Aorta (tissue), 5 donors: ENCODE results near the gene RRM1. TPM values are rescaled to one million over a fixed set of nuclear protein-coding genes. Genes with fewer than 3 reads are reported as not detected.

Experiments used
- ATAC-seq: fragments of 200-7000 bp; cut with Tn5 transposase; one replicate; pipeline ENCODE4 v1.9.1; 2022; ENCODE audit warnings: moderate library complexity; ENCODE audit not compliant: low FRiP score
- DNase-seq, 2 donors: peaks; one replicate each; pipeline ENCODE4 v3.0.0-alpha.2; 2020
- H3K27ac ChIP-seq, 2 donors: one replicate each; pipeline ENCODE4 v1.5.1; 2013; ENCODE audit warnings: low read length in 2 of 2, mild to moderate bottlenecking in 2 of 2, moderate library complexity in 2 of 2, control low read depth in 1 of 2, inconsistent platforms in 1 of 2, low read depth in 1 of 2
- H3K27me3 ChIP-seq, 2 donors: one replicate each; pipeline ENCODE4 v1.6.1; 2013; ENCODE audit warnings: control low read depth in 1 of 2, low read length in 1 of 2, mild to moderate bottlenecking in 1 of 2, moderate library complexity in 1 of 2; ENCODE audit not compliant: insufficient read depth in 2 of 2, control insufficient read depth in 1 of 2
- H3K36me3 ChIP-seq, 2 donors: one replicate each; pipeline ENCODE4 v1.6.1; 2013; ENCODE audit warnings: control low read depth in 1 of 2, low read length in 1 of 2, mild to moderate bottlenecking in 1 of 2; ENCODE audit not compliant: insufficient read depth in 2 of 2, control insufficient read depth in 1 of 2
- H3K4me1 ChIP-seq, 2 donors: one replicate each; pipeline ENCODE4 v1.6.1; 2013; ENCODE audit warnings: low read length in 2 of 2, control low read depth in 1 of 2, mild to moderate bottlenecking in 1 of 2, moderate library complexity in 1 of 2; ENCODE audit not compliant: insufficient read depth in 2 of 2, control insufficient read depth in 1 of 2
- H3K4me3 ChIP-seq, 2 donors: one replicate each; pipeline ENCODE4 v1.5.1; 2013; ENCODE audit warnings: low read length in 2 of 2, control low read depth in 1 of 2, mild to moderate bottlenecking in 1 of 2
- H3K9me3 ChIP-seq: one replicate; pipeline ENCODE4 v1.6.1; 2013; ENCODE audit warnings: mild to moderate bottlenecking, low read length; ENCODE audit not compliant: control insufficient read depth
- WGBS, 2 donors: extraction: QIAGEN DNeasy Blood & Tissue Kit; methylation state at CpG; one replicate each; pipeline ENCODE4 v1.1.7; 2013; 5-methylcytosine and 5-hydroxymethylcytosine counted together
- intact Hi-C, 2 donors: fragments of 100-400 bp; cut with DNase I; formaldehyde crosslinking; loops; one replicate each; pipeline versions ENCODE4 v1.14.2 to v1.15.0; 2022
- polyA plus RNA-seq, 2 donors: library from polyadenylated mRNA; stranded (reverse); fragments of 200-250 nt; gene quantifications; one replicate each; pipeline ENCODE4 v1.2.3, GENCODE V29; 2013
- total RNA-seq, 2 donors: library from RNA; stranded (reverse); fragmentation: NEBNext Ultra II Directional; extraction: Animal tissue kit (Norgen Biotek cat#: 25700); gene quantifications; one replicate each; pipeline ENCODE4 v1.2.1, GENCODE V29; 2021
- donor health status: healthy with polysubstance abuse.
- donor health status: Bipolar disorder and iron deficiency.
- donor health status: DM: no; HTN: no; CAD: no.
- donor health status: DM: no; HTN: no; CAD: no.
- donor health status: DM: yes; HTN: yes; CAD: no.

The RRM1 gene
- total and polyA plus RNA-seq, 4 donors, result 17.0 to 33.5 (median 21.7) TPM

DNA sequence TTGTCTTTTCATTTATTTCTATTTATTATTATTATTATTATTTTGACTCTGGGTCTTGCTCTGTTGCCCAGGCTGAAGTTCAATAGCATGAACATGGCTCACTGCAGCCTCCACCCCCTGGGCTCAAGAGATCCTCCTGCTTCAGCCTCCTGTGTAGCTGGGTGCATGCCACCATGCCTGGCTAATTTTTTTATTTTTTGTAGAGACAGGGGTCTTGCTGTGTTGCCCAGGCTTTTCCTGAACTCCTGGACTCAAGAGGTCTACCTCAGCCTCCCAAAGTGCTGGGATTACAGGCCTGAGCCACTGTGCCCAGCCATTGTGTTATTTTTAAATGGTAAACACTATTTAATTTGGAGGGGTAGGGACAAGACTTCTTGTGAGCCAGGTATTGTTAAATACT is 23.3 kb upstream of the RRM1 start:
- DNase-seq, result no peak
- intact Hi-C loops, result no loop called here
- no peaks in the 10 kb centered on the region for H3K4me1 ChIP-seq

DNA sequence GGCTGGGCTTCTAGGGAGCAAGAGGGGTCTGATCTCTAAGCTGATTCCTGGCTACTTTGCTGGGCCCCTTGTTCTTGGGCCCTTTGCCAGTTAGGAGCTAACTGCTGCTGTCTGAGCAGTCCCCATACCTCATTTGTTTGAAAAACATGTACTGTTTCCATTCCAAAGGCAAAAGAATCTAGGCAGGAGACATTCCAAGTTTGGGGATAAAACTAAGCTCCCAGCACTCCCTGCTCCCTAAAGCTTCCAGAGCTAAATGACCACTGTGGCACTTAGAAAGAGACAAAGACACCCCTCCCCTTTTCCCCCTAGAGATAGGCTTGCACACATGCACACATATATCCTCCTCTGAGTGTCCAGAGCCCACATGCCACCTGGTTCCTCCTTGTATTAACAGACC is 22.7 kb upstream of the RRM1 start:
- no peak overlapping the region for H3K27ac ChIP-seq
- no peaks in the 10 kb centered on the region for H3K9me3 ChIP-seq
- H3K36me3 ChIP-seq, result no peaks in the 10 kb centered on the region
- DNase-seq (no peak), ATAC-seq (no peak)
- intact Hi-C loops, result loop anchor here (1.0 kb wide), 2 partner anchors 219 to 223 kb away; no protein-coding TSS in a partner anchor
- H3K27me3 ChIP-seq, result no peaks in the 10 kb centered on the region
- H3K4me1 ChIP-seq, result no peaks in the 10 kb centered on the region
- H3K4me3 ChIP-seq, result no peak overlapping the region

More for the DNA sequence above, 23.3 kb upstream of the RRM1 start:
- no peak overlapping the region for H3K27ac ChIP-seq
- ATAC-seq, result no peak
- H3K27me3 ChIP-seq, result no peaks in the 10 kb centered on the region
- H3K9me3 ChIP-seq, result no peaks in the 10 kb centered on the region
- H3K4me3 ChIP-seq, result no peak overlapping the region
- no peaks in the 10 kb centered on the region for H3K36me3 ChIP-seq

DNA sequence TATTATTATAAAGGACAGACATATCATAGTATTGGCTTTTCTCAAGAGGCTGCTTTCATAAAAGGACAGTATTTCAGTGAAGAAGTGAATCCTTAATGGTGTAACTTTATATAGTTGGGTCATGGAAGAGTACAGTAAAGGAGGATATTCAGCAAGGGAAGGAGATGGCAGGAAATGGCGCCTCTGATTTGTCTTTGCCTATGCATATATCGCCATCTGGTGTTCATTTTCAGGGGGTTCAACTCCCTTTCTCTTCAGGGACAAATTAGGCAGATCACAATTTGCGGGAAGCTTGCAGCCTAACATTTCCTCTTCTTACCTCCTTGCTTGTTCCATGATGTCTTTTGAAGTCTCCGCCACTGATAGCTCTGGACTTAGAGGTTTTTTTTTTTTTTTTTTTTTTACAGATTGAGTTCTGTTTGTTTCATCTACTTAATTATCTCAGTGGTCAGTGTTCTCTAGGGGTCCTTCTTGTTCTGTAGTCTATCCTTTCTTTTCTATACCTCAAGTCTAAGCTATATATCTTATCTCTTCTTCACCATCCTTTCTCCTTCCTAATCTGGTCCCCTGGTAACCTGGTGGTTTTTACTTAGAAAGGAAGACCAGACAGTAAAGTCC is 21.8 kb upstream of the RRM1 start:
- DNase-seq, result no peak
- Histone ChIP-seq H3K36me3 (no peaks in the 10 kb centered on the region), H3K4me3 (no peak overlapping the region), H3K27ac (no peak overlapping the region), H3K9me3 (no peaks in the 10 kb centered on the region), H3K27me3 (no peaks in the 10 kb centered on the region), H3K4me1 (no peaks in the 10 kb centered on the region)
- ATAC-seq, result peak; percentile 90
- 9 to 18% methylated on average over 4 of the region's 4 CpGs for WGBS, 2 donors
- intact Hi-C loops, result loop anchor here (1.0 kb wide), 2 partner anchors 219 to 223 kb away; no protein-coding TSS in a partner anchor

DNA sequence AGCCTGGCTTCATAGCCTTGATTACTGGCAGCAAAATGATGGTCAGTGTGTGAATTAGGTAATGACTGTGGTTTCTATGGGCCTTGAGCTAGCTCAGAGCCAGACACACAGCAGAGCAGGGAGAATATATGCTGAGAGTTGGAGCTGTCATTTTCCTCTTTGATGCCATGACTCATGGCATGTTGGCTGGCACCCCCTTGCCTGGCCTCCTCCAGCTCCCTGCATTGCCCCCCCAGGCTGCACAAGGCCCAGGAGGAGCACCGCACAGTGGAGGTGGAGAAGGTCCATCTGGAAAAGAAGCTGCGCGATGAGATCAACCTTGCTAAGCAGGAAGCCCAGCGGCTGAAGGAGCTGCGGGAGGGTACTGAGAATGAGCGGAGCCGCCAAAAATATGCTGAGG is 20.3 kb upstream of the RRM1 start:
- 83 to 88% methylated on average over 7 of the region's 7 CpGs for WGBS, 2 donors
- no peaks in the 10 kb centered on the region for H3K4me1 ChIP-seq
- DNase-seq (no peak), ATAC-seq (no peak)
- H3K9me3 ChIP-seq, result no peaks in the 10 kb centered on the region
- no peaks in the 10 kb centered on the region for H3K27me3 ChIP-seq
- intact Hi-C loops, result no loop called here
- no peaks in the 10 kb centered on the region for H3K36me3 ChIP-seq
- H3K27ac ChIP-seq, result no peak overlapping the region
- H3K4me3 ChIP-seq, result no peak overlapping the region

DNA sequence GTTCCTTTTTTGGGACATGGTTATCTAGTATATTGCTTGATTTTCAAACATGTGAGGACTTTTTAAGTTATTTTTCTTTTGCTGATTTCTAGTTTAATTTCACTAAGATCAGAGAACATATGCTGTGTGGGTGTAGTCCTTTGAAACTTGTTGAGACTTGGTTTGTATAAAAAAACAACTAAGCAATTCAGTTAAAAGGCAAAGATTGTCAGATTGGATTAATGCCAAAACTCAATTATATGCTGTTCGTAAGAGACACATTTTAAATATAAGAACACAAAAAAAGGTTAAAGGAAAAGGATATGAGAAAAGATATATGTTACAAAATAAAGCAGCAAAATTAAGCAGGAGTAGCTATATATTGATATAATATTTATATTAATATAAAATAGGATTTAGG is 17.8 kb upstream of the RRM1 start:
- no peak overlapping the region for H3K4me3 ChIP-seq
- 62 to 70% methylated on average over 1 of the region's 1 CpG for WGBS, 2 donors

DNA sequence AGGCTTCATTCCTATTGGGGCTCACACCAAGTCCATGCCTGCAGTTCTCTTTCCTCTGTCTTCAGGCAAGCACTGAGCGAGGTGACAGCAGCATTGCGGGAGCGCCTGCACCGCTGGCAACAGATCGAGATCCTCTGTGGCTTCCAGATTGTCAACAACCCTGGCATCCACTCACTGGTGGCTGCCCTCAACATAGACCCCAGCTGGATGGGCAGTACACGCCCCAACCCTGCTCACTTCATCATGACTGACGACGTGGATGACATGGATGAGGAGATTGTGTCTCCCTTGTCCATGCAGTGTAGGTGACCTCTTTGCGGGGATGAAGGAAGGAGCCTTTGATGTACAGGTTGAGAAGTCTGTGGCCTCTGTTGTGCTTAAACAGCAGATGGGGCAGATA is 11.4 kb upstream of the RRM1 start:
- intact Hi-C loops, result no loop called here
- Histone ChIP-seq H3K27ac (no peak overlapping the region), H3K9me3 (no peaks in the 10 kb centered on the region), H3K4me1 (no peaks in the 10 kb centered on the region), H3K4me3 (no peak overlapping the region), H3K36me3 (peaks cover 5 to 7% of the 10 kb centered on the region in 2 donors), H3K27me3 (no peaks in the 10 kb centered on the region)
- ATAC-seq (no peak), DNase-seq (no peak)
- WGBS, 2 donors, result 83 to 84% methylated on average over 9 of the region's 9 CpGs

More for the DNA sequence above, 17.8 kb upstream of the RRM1 start:
- peaks cover 1 to 2% of the 10 kb centered on the region in 2 donors for H3K36me3 ChIP-seq
- DNase-seq, result no peak
- intact Hi-C loops, result no loop called here
- H3K9me3 ChIP-seq, result no peaks in the 10 kb centered on the region
- no peak overlapping the region for H3K27ac ChIP-seq
- no peaks in the 10 kb centered on the region for H3K4me1 ChIP-seq
- no peak for ATAC-seq
- no peaks in the 10 kb centered on the region for H3K27me3 ChIP-seq

DNA sequence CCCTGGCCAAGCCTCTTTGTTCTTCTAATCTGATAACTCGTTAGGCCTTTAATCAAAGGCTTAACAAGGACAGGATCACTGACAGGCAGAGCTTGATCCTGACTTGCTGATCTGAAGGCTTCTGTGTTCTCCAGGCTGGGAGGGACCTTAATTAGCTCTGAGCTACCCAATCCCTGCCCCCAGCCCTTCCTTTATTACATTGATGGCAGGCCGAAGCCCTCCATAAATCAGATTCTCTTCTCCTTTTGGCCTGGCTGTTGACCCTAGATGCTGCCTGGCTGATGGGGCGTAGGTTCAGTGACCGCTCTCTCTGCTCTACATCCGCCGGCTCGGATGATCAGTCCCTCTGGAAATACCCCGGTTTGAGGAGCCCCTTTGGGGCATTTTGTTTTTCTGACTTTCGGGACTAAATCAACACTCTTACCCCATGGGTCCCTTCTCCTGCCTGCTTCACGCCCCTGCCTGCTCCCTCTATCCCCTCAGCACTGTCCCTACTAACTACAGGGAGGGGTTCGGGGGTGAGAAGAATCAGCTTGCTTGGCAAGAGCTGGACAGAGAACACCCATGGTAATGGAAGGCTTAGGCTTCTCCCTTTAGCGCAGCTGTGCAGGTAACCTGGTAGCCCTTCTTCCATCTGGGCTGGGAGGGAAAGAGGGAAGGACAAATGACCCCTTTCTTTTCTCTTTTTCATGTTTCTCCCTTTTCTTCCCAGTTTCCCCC is 10.0 kb upstream of the RRM1 start:
- no peak for ATAC-seq
- DNase-seq, result no peak
- no peak overlapping the region for H3K4me3 ChIP-seq
- 76 to 81% methylated on average over 12 of the region's 12 CpGs for WGBS, 2 donors
- no peaks in the 10 kb centered on the region for H3K4me1 ChIP-seq
- peaks cover 5 to 7% of the 10 kb centered on the region in 2 donors for H3K36me3 ChIP-seq
- no peaks in the 10 kb centered on the region for H3K9me3 ChIP-seq
- H3K27me3 ChIP-seq, result no peaks in the 10 kb centered on the region
- intact Hi-C loops, result no loop called here
- H3K27ac ChIP-seq, result no peak overlapping the region

DNA sequence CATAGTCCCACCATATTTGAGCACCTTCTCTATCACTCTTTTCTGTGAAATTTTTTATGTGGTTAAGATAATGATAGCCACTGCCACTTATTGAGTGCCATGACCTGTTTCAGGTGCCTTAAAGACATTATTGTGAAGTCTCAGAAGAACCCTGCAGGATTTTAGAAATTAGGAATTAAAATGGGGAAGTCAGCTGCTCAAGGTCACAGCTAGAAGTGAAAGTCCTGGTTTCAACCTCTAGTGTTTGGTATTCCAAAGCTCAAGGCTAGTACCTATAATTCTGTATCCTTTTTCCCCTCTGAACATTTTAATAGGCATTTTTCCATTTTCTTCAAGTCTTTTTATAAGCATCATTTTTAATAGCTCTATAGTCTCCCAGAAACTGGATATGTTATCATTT is 9.0 kb upstream of the RRM1 start:
- intact Hi-C loops, result no loop called here
- Histone ChIP-seq H3K4me3 (no peak overlapping the region), H3K36me3 (peaks cover 5 to 7% of the 10 kb centered on the region in 2 donors), H3K27me3 (no peaks in the 10 kb centered on the region), H3K9me3 (no peaks in the 10 kb centered on the region), H3K4me1 (no peaks in the 10 kb centered on the region), H3K27ac (no peak overlapping the region)
- ATAC-seq (no peak), DNase-seq (no peak)
